WTC11 (cell line): Measurements from ENCODE around the gene TMPRSS3. TPM values are rescaled to one million over a fixed set of nuclear protein-coding genes. Genes with fewer than 3 reads are reported as not detected.

Experiments used
- ATAC-seq: fragments of 200-7000 bp; cut with Tn5 transposase; 2 replicates; pipeline ENCODE4 v1.10.0; 2021; ENCODE audit warnings: mild to moderate bottlenecking, moderate library complexity
- CTCF ChIA-PET: fragments of 300-600 bp; sonication (Branson Sonifier 250); formaldehyde crosslinking; loops from one replicate; lab custom pipeline; 2021; ENCODE audit warnings: antibody characterized with exemption; lab: Charles Lee
- POLR2A ChIA-PET: fragments of 350-600 bp; sonication (Branson Sonifier 250); formaldehyde crosslinking; loops from one replicate; lab custom pipeline; 2021; ENCODE audit warnings: antibody characterized with exemption; lab: Charles Lee
- DNase-seq: peaks from one replicate; pipeline ENCODE4 v3.0.0; 2021; ENCODE audit warnings: low spot score
- H3K27ac Mint-ChIP-seq: 2 replicates; pipeline ENCODE4 v1.8.0; 2021; ENCODE audit warnings: mixed read lengths
- H3K27me3 Mint-ChIP-seq: 2 replicates; pipeline ENCODE4 v1.8.0; 2021; ENCODE audit warnings: low read depth, mild to moderate bottlenecking, moderate library complexity, mixed read lengths
- H3K36me3 Mint-ChIP-seq: 2 replicates; pipeline ENCODE4 v1.8.0; 2021; ENCODE audit warnings: mixed read lengths
- H3K4me1 Mint-ChIP-seq: 2 replicates; pipeline ENCODE4 v1.8.0; 2022; ENCODE audit warnings: mixed read lengths
- H3K4me3 Mint-ChIP-seq: 2 replicates; pipeline ENCODE4 v1.8.0; 2021; ENCODE audit warnings: mild to moderate bottlenecking, moderate library complexity, mixed read lengths
- H3K9me3 Mint-ChIP-seq: 2 replicates; pipeline ENCODE4 v1.8.0; 2021; ENCODE audit warnings: mixed read lengths
- FOXP1 ChIP-seq: sonication (generic); formaldehyde crosslinking; IDR thresholded peaks from 2 replicates; pipeline ENCODE4 v1.8.0; 2022; ENCODE audit warnings: missing genetic modification reagents, mild to moderate bottlenecking, moderate library complexity, borderline replicate concordance
- JAZF1 ChIP-seq: fragments of 250-450 bp; sonication (Bioruptor Pico); IDR thresholded peaks from 2 replicates; pipeline ENCODE4 v1.9.0; 2021; ENCODE audit warnings: moderate library complexity, mild to moderate bottlenecking, inconsistent platforms
- KAT7 ChIP-seq: sonication (generic); formaldehyde crosslinking; IDR thresholded peaks from 2 replicates; pipeline ENCODE4 v1.8.1; 2023; ENCODE audit warnings: missing genetic modification reagents, mild to moderate bottlenecking, borderline replicate concordance
- OVOL2 ChIP-seq: fragments of 250-450 bp; sonication (Bioruptor Pico); IDR thresholded peaks from 2 replicates; pipeline ENCODE4 v1.9.0; 2021; ENCODE audit warnings: mild to moderate bottlenecking, borderline replicate concordance
- TEAD4 ChIP-seq: sonication (generic); formaldehyde crosslinking; IDR thresholded peaks from 2 replicates; pipeline ENCODE4 v1.8.0; 2022; ENCODE audit warnings: mild to moderate bottlenecking, missing genetic modification reagents
- ZNF232 ChIP-seq: sonication (generic); formaldehyde crosslinking; IDR thresholded peaks from 2 replicates; pipeline ENCODE4 v1.8.0; 2022; ENCODE audit warnings: mild to moderate bottlenecking, missing genetic modification reagents
- total RNA-seq: library from RNA; stranded (reverse); gene quantifications from 3 replicates; pipeline ENCODE4 v1.2.3, GENCODE V29; 2021
- TF ChIP-seq, protein P1 (sequence below): sonication (generic); formaldehyde crosslinking; IDR thresholded peaks from 2 replicates; pipeline ENCODE4 v1.8.0; 2023; ENCODE audit warnings: mild to moderate bottlenecking, missing genetic modification reagents
- TF ChIP-seq, protein P2 (sequence below): sonication (generic); formaldehyde crosslinking; IDR thresholded peaks from 2 replicates; pipeline ENCODE4 v1.8.0; 2022; ENCODE audit warnings: mild to moderate bottlenecking, missing genetic modification reagents
- TF ChIP-seq, protein P3 (sequence below): sonication (generic); formaldehyde crosslinking; IDR thresholded peaks from 2 replicates; pipeline ENCODE4 v1.8.1; 2023; ENCODE audit warnings: mild to moderate bottlenecking, missing genetic modification reagents
- TF ChIP-seq, protein P4 (sequence below): sonication (generic); formaldehyde crosslinking; IDR thresholded peaks from 2 replicates; pipeline ENCODE4 v1.8.1; 2023; ENCODE audit warnings: mild to moderate bottlenecking, missing genetic modification reagents
- TF ChIP-seq, protein P5 (sequence below): sonication (generic); formaldehyde crosslinking; IDR thresholded peaks from 2 replicates; pipeline ENCODE4 v1.8.0; 2022; ENCODE audit warnings: missing genetic modification reagents
- TF ChIP-seq, protein P6 (sequence below): fragments of 250-450 bp; sonication (Bioruptor Pico); IDR thresholded peaks from 2 replicates; pipeline ENCODE4 v1.8.0; 2021; ENCODE audit warnings: mild to moderate bottlenecking
- TF ChIP-seq, protein P7 (sequence below): sonication (generic); formaldehyde crosslinking; IDR thresholded peaks from 2 replicates; pipeline ENCODE4 v1.8.0; 2023; ENCODE audit warnings: missing genetic modification reagents, mild to moderate bottlenecking, borderline replicate concordance

The TMPRSS3 gene
- total RNA-seq, 1 experiment from 2014 or later, result 0.39 TPM

DNA sequence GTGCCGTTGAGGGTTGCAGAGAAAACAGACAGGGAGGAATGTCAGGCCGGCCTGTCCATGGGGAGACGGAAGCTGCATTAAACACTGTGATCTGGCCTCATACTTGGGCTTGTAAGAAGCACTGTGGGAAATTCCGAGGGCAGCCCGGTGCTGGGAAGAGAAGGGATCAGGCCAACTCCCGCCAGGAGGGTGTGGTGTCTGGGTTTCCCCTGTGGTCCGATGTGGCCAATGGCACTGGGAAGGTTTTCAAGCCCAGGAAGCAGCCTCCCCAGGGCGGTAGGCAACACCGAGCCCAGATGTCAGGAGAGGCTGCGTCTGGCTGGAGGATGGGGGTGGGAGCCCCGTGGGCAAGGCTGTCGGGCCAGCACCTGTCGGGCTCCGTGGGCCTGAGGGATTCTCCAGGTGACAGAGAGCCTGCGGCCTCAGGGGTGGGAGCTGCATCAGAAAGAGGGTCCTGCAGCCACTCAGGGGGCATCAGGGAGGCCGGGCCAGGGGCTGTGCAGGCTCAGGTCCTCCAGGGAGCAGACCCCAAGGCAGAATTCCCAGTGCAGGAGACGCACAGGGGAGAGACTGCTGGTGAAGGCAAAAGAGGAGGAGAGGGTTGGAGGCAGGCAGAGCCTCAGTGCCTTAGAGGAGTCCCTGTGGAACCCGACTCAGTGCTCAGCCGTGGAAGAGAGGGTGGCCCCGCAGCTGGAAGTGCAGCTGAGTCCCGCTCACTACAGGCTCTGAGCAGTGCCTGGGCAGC is 16.2 kb upstream of the TMPRSS3 start:
- Mint-ChIP-seq H3K27ac (no peak overlapping the region), H3K36me3 (no peaks in the 10 kb centered on the region), H3K4me3 (no peak overlapping the region), H3K9me3 (no peaks in the 10 kb centered on the region), H3K27me3 (no peaks in the 10 kb centered on the region)
- no peak for DNase-seq
- ATAC-seq, result peak; percentile 22; the same call in 1 of the 2 replicates
- ChIA-PET CTCF (interaction anchor here (0.8 to 1.6 kb wide), 15 partner anchors 12 to 267 kb away, joined by 3 to 17 read pairs (median 4); partner anchors contain the start of gene SLC37A1), POLR2A (no interaction called here)
- TF ChIP-seq, protein P1, sequence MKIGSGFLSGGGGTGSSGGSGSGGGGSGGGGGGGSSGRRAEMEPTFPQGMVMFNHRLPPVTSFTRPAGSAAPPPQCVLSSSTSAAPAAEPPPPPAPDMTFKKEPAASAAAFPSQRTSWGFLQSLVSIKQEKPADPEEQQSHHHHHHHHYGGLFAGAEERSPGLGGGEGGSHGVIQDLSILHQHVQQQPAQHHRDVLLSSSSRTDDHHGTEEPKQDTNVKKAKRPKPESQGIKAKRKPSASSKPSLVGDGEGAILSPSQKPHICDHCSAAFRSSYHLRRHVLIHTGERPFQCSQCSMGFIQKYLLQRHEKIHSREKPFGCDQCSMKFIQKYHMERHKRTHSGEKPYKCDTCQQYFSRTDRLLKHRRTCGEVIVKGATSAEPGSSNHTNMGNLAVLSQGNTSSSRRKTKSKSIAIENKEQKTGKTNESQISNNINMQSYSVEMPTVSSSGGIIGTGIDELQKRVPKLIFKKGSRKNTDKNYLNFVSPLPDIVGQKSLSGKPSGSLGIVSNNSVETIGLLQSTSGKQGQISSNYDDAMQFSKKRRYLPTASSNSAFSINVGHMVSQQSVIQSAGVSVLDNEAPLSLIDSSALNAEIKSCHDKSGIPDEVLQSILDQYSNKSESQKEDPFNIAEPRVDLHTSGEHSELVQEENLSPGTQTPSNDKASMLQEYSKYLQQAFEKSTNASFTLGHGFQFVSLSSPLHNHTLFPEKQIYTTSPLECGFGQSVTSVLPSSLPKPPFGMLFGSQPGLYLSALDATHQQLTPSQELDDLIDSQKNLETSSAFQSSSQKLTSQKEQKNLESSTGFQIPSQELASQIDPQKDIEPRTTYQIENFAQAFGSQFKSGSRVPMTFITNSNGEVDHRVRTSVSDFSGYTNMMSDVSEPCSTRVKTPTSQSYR, result no peak
- TF ChIP-seq TEAD4 (CRISPR knock-in tag) (no peak), KAT7 (CRISPR knock-in tag) (no peak), JAZF1 (no peak)
- TF ChIP-seq, all 79 proteins: peak for 0
- 0 out of 2 replicates have a peak, but pooled peaks cover 2% of the 10 kb centered on the region for H3K4me1 Mint-ChIP-seq

DNA sequence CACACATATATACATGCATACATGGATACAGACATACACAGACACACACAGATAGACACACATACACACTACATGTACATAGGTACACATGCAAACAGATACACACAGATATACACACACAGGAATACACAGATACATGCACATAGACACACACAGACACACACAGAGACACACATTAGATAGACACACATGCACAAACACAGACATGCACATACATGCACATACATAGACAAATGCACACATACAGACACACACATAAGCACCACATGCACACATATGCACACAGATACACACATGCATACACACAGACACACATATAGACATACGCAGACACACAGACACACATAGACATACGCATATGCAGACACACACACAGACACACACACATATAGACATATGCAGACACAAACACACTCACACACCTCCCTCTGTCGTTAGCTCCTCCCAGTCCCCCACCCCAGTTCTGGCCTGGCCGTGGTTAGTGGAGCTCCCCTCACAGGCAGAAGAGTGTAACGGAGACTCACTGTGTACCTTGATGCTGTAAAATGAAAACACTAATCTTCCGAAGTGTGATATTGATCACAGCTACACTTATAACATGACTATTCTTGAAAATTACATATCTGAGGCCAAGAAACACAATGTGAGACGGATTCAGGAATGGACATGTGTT is 15.5 kb upstream of the TMPRSS3 start:
- ATAC-seq (peak; percentile 88), DNase-seq (peak; percentile 47)
- Mint-ChIP-seq H3K4me1 (0 out of 2 replicates have a peak, but pooled peaks cover 2% of the 10 kb centered on the region), H3K9me3 (no peaks in the 10 kb centered on the region), H3K27ac (no peak overlapping the region), H3K27me3 (no peaks in the 10 kb centered on the region), H3K36me3 (no peaks in the 10 kb centered on the region), H3K4me3 (no peak overlapping the region)
- POLR2A ChIA-PET, result no interaction called here
- CTCF ChIA-PET, result interaction anchor here (0.6 to 1.6 kb wide), 18 partner anchors 10 to 266 kb away, joined by 3 to 17 read pairs (median 4); partner anchors contain the start of gene SLC37A1
- TF ChIP-seq FOXP1 (CRISPR knock-in tag) (no peak), OVOL2 (CRISPR knock-in tag) (no peak), ZNF232 (no peak)
- TF ChIP-seq, protein P2, sequence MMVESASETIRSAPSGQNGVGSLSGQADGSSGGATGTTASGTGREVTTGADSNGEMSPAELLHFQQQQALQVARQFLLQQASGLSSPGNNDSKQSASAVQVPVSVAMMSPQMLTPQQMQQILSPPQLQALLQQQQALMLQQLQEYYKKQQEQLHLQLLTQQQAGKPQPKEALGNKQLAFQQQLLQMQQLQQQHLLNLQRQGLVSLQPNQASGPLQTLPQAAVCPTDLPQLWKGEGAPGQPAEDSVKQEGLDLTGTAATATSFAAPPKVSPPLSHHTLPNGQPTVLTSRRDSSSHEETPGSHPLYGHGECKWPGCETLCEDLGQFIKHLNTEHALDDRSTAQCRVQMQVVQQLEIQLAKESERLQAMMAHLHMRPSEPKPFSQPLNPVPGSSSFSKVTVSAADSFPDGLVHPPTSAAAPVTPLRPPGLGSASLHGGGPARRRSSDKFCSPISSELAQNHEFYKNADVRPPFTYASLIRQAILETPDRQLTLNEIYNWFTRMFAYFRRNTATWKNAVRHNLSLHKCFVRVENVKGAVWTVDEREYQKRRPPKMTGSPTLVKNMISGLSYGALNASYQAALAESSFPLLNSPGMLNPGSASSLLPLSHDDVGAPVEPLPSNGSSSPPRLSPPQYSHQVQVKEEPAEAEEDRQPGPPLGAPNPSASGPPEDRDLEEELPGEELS, result no peak
- TF ChIP-seq, protein P3, sequence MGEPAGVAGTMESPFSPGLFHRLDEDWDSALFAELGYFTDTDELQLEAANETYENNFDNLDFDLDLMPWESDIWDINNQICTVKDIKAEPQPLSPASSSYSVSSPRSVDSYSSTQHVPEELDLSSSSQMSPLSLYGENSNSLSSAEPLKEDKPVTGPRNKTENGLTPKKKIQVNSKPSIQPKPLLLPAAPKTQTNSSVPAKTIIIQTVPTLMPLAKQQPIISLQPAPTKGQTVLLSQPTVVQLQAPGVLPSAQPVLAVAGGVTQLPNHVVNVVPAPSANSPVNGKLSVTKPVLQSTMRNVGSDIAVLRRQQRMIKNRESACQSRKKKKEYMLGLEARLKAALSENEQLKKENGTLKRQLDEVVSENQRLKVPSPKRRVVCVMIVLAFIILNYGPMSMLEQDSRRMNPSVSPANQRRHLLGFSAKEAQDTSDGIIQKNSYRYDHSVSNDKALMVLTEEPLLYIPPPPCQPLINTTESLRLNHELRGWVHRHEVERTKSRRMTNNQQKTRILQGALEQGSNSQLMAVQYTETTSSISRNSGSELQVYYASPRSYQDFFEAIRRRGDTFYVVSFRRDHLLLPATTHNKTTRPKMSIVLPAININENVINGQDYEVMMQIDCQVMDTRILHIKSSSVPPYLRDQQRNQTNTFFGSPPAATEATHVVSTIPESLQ (CRISPR knock-in tag), result no peak
- TF ChIP-seq, protein P4, sequence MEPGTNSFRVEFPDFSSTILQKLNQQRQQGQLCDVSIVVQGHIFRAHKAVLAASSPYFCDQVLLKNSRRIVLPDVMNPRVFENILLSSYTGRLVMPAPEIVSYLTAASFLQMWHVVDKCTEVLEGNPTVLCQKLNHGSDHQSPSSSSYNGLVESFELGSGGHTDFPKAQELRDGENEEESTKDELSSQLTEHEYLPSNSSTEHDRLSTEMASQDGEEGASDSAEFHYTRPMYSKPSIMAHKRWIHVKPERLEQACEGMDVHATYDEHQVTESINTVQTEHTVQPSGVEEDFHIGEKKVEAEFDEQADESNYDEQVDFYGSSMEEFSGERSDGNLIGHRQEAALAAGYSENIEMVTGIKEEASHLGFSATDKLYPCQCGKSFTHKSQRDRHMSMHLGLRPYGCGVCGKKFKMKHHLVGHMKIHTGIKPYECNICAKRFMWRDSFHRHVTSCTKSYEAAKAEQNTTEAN (CRISPR knock-in tag), result no peak
- TF ChIP-seq, protein P5, sequence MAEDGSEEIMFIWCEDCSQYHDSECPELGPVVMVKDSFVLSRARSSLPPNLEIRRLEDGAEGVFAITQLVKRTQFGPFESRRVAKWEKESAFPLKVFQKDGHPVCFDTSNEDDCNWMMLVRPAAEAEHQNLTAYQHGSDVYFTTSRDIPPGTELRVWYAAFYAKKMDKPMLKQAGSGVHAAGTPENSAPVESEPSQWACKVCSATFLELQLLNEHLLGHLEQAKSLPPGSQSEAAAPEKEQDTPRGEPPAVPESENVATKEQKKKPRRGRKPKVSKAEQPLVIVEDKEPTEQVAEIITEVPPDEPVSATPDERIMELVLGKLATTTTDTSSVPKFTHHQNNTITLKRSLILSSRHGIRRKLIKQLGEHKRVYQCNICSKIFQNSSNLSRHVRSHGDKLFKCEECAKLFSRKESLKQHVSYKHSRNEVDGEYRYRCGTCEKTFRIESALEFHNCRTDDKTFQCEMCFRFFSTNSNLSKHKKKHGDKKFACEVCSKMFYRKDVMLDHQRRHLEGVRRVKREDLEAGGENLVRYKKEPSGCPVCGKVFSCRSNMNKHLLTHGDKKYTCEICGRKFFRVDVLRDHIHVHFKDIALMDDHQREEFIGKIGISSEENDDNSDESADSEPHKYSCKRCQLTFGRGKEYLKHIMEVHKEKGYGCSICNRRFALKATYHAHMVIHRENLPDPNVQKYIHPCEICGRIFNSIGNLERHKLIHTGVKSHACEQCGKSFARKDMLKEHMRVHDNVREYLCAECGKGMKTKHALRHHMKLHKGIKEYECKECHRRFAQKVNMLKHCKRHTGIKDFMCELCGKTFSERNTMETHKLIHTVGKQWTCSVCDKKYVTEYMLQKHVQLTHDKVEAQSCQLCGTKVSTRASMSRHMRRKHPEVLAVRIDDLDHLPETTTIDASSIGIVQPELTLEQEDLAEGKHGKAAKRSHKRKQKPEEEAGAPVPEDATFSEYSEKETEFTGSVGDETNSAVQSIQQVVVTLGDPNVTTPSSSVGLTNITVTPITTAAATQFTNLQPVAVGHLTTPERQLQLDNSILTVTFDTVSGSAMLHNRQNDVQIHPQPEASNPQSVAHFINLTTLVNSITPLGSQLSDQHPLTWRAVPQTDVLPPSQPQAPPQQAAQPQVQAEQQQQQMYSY, result no peak
- TF ChIP-seq, protein P6, sequence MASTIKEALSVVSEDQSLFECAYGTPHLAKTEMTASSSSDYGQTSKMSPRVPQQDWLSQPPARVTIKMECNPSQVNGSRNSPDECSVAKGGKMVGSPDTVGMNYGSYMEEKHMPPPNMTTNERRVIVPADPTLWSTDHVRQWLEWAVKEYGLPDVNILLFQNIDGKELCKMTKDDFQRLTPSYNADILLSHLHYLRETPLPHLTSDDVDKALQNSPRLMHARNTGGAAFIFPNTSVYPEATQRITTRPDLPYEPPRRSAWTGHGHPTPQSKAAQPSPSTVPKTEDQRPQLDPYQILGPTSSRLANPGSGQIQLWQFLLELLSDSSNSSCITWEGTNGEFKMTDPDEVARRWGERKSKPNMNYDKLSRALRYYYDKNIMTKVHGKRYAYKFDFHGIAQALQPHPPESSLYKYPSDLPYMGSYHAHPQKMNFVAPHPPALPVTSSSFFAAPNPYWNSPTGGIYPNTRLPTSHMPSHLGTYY (CRISPR knock-in tag), result no peak
- TF ChIP-seq, protein P7, sequence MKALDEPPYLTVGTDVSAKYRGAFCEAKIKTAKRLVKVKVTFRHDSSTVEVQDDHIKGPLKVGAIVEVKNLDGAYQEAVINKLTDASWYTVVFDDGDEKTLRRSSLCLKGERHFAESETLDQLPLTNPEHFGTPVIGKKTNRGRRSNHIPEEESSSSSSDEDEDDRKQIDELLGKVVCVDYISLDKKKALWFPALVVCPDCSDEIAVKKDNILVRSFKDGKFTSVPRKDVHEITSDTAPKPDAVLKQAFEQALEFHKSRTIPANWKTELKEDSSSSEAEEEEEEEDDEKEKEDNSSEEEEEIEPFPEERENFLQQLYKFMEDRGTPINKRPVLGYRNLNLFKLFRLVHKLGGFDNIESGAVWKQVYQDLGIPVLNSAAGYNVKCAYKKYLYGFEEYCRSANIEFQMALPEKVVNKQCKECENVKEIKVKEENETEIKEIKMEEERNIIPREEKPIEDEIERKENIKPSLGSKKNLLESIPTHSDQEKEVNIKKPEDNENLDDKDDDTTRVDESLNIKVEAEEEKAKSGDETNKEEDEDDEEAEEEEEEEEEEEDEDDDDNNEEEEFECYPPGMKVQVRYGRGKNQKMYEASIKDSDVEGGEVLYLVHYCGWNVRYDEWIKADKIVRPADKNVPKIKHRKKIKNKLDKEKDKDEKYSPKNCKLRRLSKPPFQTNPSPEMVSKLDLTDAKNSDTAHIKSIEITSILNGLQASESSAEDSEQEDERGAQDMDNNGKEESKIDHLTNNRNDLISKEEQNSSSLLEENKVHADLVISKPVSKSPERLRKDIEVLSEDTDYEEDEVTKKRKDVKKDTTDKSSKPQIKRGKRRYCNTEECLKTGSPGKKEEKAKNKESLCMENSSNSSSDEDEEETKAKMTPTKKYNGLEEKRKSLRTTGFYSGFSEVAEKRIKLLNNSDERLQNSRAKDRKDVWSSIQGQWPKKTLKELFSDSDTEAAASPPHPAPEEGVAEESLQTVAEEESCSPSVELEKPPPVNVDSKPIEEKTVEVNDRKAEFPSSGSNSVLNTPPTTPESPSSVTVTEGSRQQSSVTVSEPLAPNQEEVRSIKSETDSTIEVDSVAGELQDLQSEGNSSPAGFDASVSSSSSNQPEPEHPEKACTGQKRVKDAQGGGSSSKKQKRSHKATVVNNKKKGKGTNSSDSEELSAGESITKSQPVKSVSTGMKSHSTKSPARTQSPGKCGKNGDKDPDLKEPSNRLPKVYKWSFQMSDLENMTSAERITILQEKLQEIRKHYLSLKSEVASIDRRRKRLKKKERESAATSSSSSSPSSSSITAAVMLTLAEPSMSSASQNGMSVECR, result no peak
